Measurements from ENCODE around the gene CAMK1D.
"Not testable (repeated sequence)": the region's sequence is repeated elsewhere in the genome, so short reads cannot be mapped to it uniquely, and the experiment has no call there.

The CAMK1D gene

GRCh38 chr10:12430406-12430982 lies 81.1 kb downstream of the CAMK1D start:
- DNase-seq (ENCODE audit: low read depth in 2 of 2) = no peak

- no peak for DNase-seq (ENCODE audit: low read depth in 2 of 2)
Observed at GRCh38 chr10:12431151-12432101, 82.1 kb downstream of the CAMK1D start.

- no peak for DNase-seq (ENCODE audit: low read depth in 2 of 2)
Observed at GRCh38 chr10:12432402-12433189, 83.2 kb downstream of the CAMK1D start.

GRCh38 chr10:12434277-12434676 lies 84.9 kb downstream of the CAMK1D start:
- no peak for DNase-seq (ENCODE audit: low read depth in 2 of 2)

- DNase-seq (ENCODE audit: low read depth in 2 of 2) = not testable (repeated sequence)
Observed at GRCh38 chr10:12434677-12435076, 85.3 kb downstream of the CAMK1D start.

GRCh38 chr10:12435348-12435747 lies 86.0 kb downstream of the CAMK1D start:
- DNase-seq (ENCODE audit: low read depth in 2 of 2) = no peak

- DNase-seq (ENCODE audit: low read depth in 2 of 2) = no peak
Observed at GRCh38 chr10:12438919-12439692, 89.8 kb downstream of the CAMK1D start.

GRCh38 chr10:12439767-12440166 lies 90.4 kb downstream of the CAMK1D start:
- DNase-seq (ENCODE audit: low read depth in 2 of 2) = not testable (repeated sequence)

GRCh38 chr10:12443026-12443425 lies 93.7 kb downstream of the CAMK1D start:
- no peak for DNase-seq (ENCODE audit: low read depth in 2 of 2)

- DNase-seq (ENCODE audit: low read depth in 2 of 2) = no peak
Observed at GRCh38 chr10:12444981-12445700, 95.8 kb downstream of the CAMK1D start.

GRCh38 chr10:12445701-12446334 lies 96.5 kb downstream of the CAMK1D start:
- no peak for DNase-seq (ENCODE audit: low read depth in 2 of 2)

GRCh38 chr10:12448340-12448728 lies 99.0 kb downstream of the CAMK1D start:
- DNase-seq (ENCODE audit: low read depth in 2 of 2) = no peak

GRCh38 chr10:12448729-12449391 lies 99.5 kb downstream of the CAMK1D start:
- DNase-seq (ENCODE audit: low read depth in 2 of 2) = peak; percentile 43

- DNase-seq (ENCODE audit: low read depth in 2 of 2) = no peak
Observed at GRCh38 chr10:12455318-12455717, 106.0 kb downstream of the CAMK1D start.

GRCh38 chr10:12455766-12456165 lies 106.4 kb downstream of the CAMK1D start:
- DNase-seq (ENCODE audit: low read depth in 2 of 2) = no peak

- DNase-seq (ENCODE audit: low read depth in 2 of 2) = no peak
Observed at GRCh38 chr10:12459340-12459739, 110.0 kb downstream of the CAMK1D start.

- no peak for DNase-seq (ENCODE audit: low read depth in 2 of 2)
Observed at GRCh38 chr10:12459762-12460161, 110.4 kb downstream of the CAMK1D start.

- no peak for DNase-seq (ENCODE audit: low read depth in 2 of 2)
Observed at GRCh38 chr10:12463459-12463838, 114.1 kb downstream of the CAMK1D start.

GRCh38 chr10:12465385-12466136 lies 116.2 kb downstream of the CAMK1D start:
- DNase-seq (ENCODE audit: low read depth in 2 of 2) = no peak
